Hepatocyte (in vitro differentiated cells): Measurements from ENCODE around the gene CORO7. TPM values are rescaled to one million over a fixed set of nuclear protein-coding genes. Genes with fewer than 3 reads are reported as not detected.

ENCODE experiments used
- DNase-seq: peaks from one replicate; pipeline ENCODE4 v3.0.0-alpha.2; 2016; ENCODE audit warnings: low spot score
- H2AFZ ChIP-seq: fragments of 200-600 bp; sonication (generic); 2 replicates; pipeline ENCODE4 v1.6.0; 2016; ENCODE audit warnings: antibody characterized with exemption, mild to moderate bottlenecking
- H3K27ac ChIP-seq: fragments of 200-600 bp; sonication (generic); 2 replicates; pipeline ENCODE4 v1.5.1; 2016; ENCODE audit warnings: mild to moderate bottlenecking
- H3K27me3 ChIP-seq: fragments of 200-600 bp; sonication (generic); 2 replicates; pipeline ENCODE4 v1.6.1; 2016
- H3K36me3 ChIP-seq: fragments of 200-600 bp; sonication (generic); replicated peaks from 2 replicates; pipeline ENCODE4 v1.5.1; 2016; ENCODE audit warnings: low read depth; ENCODE audit not compliant: insufficient read depth
- H3K4me1 ChIP-seq: fragments of 200-600 bp; sonication (generic); 2 replicates; pipeline ENCODE4 v1.5.1; 2016; ENCODE audit warnings: mild to moderate bottlenecking, moderate library complexity; ENCODE audit not compliant: insufficient read depth
- H3K4me2 ChIP-seq: fragments of 200-600 bp; sonication (generic); 2 replicates; pipeline ENCODE4 v1.6.0; 2016
- H3K4me3 ChIP-seq: fragments of 200-600 bp; sonication (generic); 2 replicates; pipeline ENCODE4 v1.5.1; 2016; ENCODE audit warnings: mild to moderate bottlenecking
- H3K79me2 ChIP-seq: fragments of 200-600 bp; sonication (generic); 2 replicates; pipeline ENCODE4 v1.6.0; 2017; ENCODE audit warnings: mild to moderate bottlenecking
- H3K9me2 ChIP-seq: fragments of 200-600 bp; sonication (generic); replicated peaks from 2 replicates; pipeline ENCODE4 v1.6.0; 2017; ENCODE audit warnings: mild to moderate bottlenecking; ENCODE audit not compliant: insufficient read depth
- H3K9me3 ChIP-seq: fragments of 200-600 bp; sonication (generic); 2 replicates; pipeline ENCODE4 v1.5.1; 2016; ENCODE audit warnings: low read depth, mild to moderate bottlenecking
- H4K20me1 ChIP-seq: fragments of 200-600 bp; sonication (generic); 2 replicates; pipeline ENCODE4 v1.6.0; 2016; ENCODE audit warnings: mild to moderate bottlenecking; ENCODE audit not compliant: insufficient read depth, poor library complexity, severe bottlenecking
- CTCF ChIP-seq: fragments of 200-600 bp; sonication (generic); IDR thresholded peaks from 2 replicates; pipeline ENCODE4 v1.5.1; 2016; ENCODE audit warnings: antibody characterized with exemption, mild to moderate bottlenecking; ENCODE audit not compliant: poor library complexity
- EZH2 ChIP-seq: fragments of 200-600 bp; sonication (generic); IDR thresholded peaks from 2 replicates; pipeline ENCODE4 v1.6.1; 2016; ENCODE audit warnings: antibody characterized with exemption, mild to moderate bottlenecking, borderline replicate concordance
- EZH2phosphoT487 ChIP-seq: fragments of 200-600 bp; sonication (generic); IDR thresholded peaks from one replicate; pipeline ENCODE4 v1.6.1; 2018; ENCODE audit warnings: antibody characterized with exemption, mild to moderate bottlenecking, low read depth, moderate library complexity; ENCODE audit not compliant: unreplicated experiment, severe bottlenecking
- WGBS: methylation state at CpG from one replicate; pipeline ENCODE4 v1.1.6; 2016; ENCODE audit warnings: low lambda C conversion rate; ENCODE audit errors: missing lambda C conversion rate; 5-methylcytosine and 5-hydroxymethylcytosine counted together
- polyA plus RNA-seq: library from polyadenylated mRNA; unstranded; fragments of >200 nt; fragmentation: Nextera tagmentation; extraction: Ambion mirVana; gene quantifications from 2 replicates; pipeline ENCODE4 v1.2.1, GENCODE V29; 2016
- total RNA-seq: library from RNA; depleted of rRNA; stranded (reverse); fragments of >200 nt; gene quantifications from 2 replicates; pipeline ENCODE4 v1.2.3, GENCODE V29; 2014

CORO7 gene
- total and polyA plus RNA-seq, 2 experiments from 2014 or later, result 18.2 to 33.3 TPM

- H3K27ac ChIP-seq, result peak overlapping the region; percentile 89
- no peak for TF ChIP-seq EZH2
- TF ChIP-seq CTCF, result peak; percentile 72
- peaks cover 98% of the 10 kb centered on the region for H3K79me2 ChIP-seq
- peak overlapping the region; percentile 12 for H2AFZ ChIP-seq
- 3% methylated on average over 14 of the region's 30 CpGs for whole genome bisulfite sequencing
- no peaks in the 10 kb centered on the region for H3K36me3 ChIP-seq
- H3K27me3 ChIP-seq, result no peaks in the 10 kb centered on the region
- H3K4me2 ChIP-seq, result peak overlapping the region; percentile 95
- H3K9me3 ChIP-seq, result no peaks in the 10 kb centered on the region
- H3K4me3 ChIP-seq, result peak overlapping the region; percentile 45
- H3K9me2 ChIP-seq, result no peaks in the 10 kb centered on the region
- DNase-seq, result peak; percentile 93
- H4K20me1 ChIP-seq, result peaks cover 66% of the 10 kb centered on the region
- H3K4me1 ChIP-seq, result peaks cover 45% of the 10 kb centered on the region
Observed at GRCh38 chr16:4328046-4328781, 88.2 kb downstream of the CORO7 start.

GRCh38 chr16:4327386-4328045 is 88.9 kb downstream of the CORO7 start:
- Histone ChIP-seq H3K27me3 (no peaks in the 10 kb centered on the region), H3K36me3 (no peaks in the 10 kb centered on the region), H4K20me1 (peaks cover 68% of the 10 kb centered on the region), H3K4me1 (peaks cover 51% of the 10 kb centered on the region), H3K4me2 (peak overlapping the region; percentile 95), H3K4me3 (peak overlapping the region; percentile 45), H3K9me2 (no peaks in the 10 kb centered on the region), H3K9me3 (no peaks in the 10 kb centered on the region), H2AFZ (peak overlapping the region; percentile 12), H3K27ac (peak overlapping the region; percentile 89), H3K79me2 (peaks cover 98% of the 10 kb centered on the region)
- TF ChIP-seq EZH2phosphoT487 (no peak), CTCF (no peak), EZH2 (no peak)
- WGBS, result 15% methylated on average over 12 of the region's 57 CpGs
- no peak for DNase-seq

GRCh38 chr16:4325253-4325758 is 91.1 kb downstream of the CORO7 start:
- WGBS, result 97% methylated on average over 6 of the region's 6 CpGs
- H3K27me3 ChIP-seq, result no peaks in the 10 kb centered on the region
- no peaks in the 10 kb centered on the region for H3K9me2 ChIP-seq
- H4K20me1 ChIP-seq, result peaks cover 66% of the 10 kb centered on the region
- H3K4me2 ChIP-seq, result peak overlapping the region; percentile 77
- peaks cover 61% of the 10 kb centered on the region for H3K4me1 ChIP-seq
- H2AFZ ChIP-seq, result no peak overlapping the region
- TF ChIP-seq EZH2, result no peak
- TF ChIP-seq EZH2phosphoT487, result no peak
- TF ChIP-seq CTCF, result no peak
- peaks cover 98% of the 10 kb centered on the region for H3K79me2 ChIP-seq
- no peaks in the 10 kb centered on the region for H3K9me3 ChIP-seq
- no peak overlapping the region for H3K4me3 ChIP-seq
- no peaks in the 10 kb centered on the region for H3K36me3 ChIP-seq
- peak overlapping the region; percentile 97 for H3K27ac ChIP-seq
- no peak for DNase-seq
